A549 (cell line): ENCODE measurements around the gene MPHOSPH8. TPM values are rescaled to one million over a fixed set of nuclear protein-coding genes. Genes with fewer than 3 reads are reported as not detected.

Experiments used
- ATAC-seq, 2 experiments: fragments of 200-7000 bp in 1 of 2; fragments of >200 bp in 1 of 2; cut with Nextera tagmentation in 1 of 2; cut with Tn5 transposase in 1 of 2; 3 replicates each; pipeline versions ENCODE4 v1.8.0 to v1.9.1; 2018 to 2020; ENCODE audit warnings: mild to moderate bottlenecking in 1 of 2, moderate library complexity in 1 of 2
- CTCF ChIA-PET: fragments of 300-600 bp; sonication (Branson Sonifier 250); formaldehyde crosslinking; extraction: SDS; loops from one replicate; lab custom pipeline; 2021; ENCODE audit warnings: antibody characterized with exemption, inconsistent platforms; lab: Yijun Ruan, JAX
- POLR2A ChIA-PET: fragments of 350-600 bp; formaldehyde crosslinking; extraction: SDS; loops from one replicate; lab custom pipeline; 2021; ENCODE audit warnings: antibody characterized with exemption, inconsistent platforms; lab: Yijun Ruan, JAX
- DNase-seq, 2 experiments: peaks; one replicate each; pipeline versions ENCODE4 v3.0.0 to v3.0.0-alpha.2; 2011 to 2016; ENCODE audit warnings: low read depth in 1 of 2, low spot score in 1 of 2
- FAIRE-seq: peaks from 2 replicates; lab custom pipeline; 2011; peaks lifted over from hg19 to GRCh38; lab: Jason Lieb, UNC
- H3K27ac ChIP-seq, 2 experiments: fragments of >200 bp; sonication (Bioruptor Twin); formaldehyde crosslinking; 3 replicates each; pipeline ENCODE4 v1.5.1; 2016 to 2017
- H3K4me1 ChIP-seq: fragments of >200 bp; sonication (Bioruptor Twin); formaldehyde crosslinking; 3 replicates; pipeline ENCODE4 v1.6.1; 2016
- H3K4me2 ChIP-seq: fragments of >200 bp; sonication (Bioruptor Twin); formaldehyde crosslinking; 3 replicates; pipeline ENCODE4 v1.6.1; 2016
- H3K4me3 ChIP-seq: fragments of >200 bp; sonication (Bioruptor Twin); formaldehyde crosslinking; 3 replicates; pipeline ENCODE4 v1.5.1; 2016
- H3K9me3 ChIP-seq: fragments of >200 bp; sonication (Bioruptor Twin); formaldehyde crosslinking; 3 replicates; pipeline ENCODE4 v1.6.1; 2016
- BCL3 ChIP-seq: fragments of >200 bp; sonication (Bioruptor Twin); formaldehyde crosslinking; IDR thresholded peaks from 3 replicates; pipeline ENCODE4 v1.6.1; 2016
- CBX8 ChIP-seq: fragments of 200-600 bp; sonication (generic); IDR thresholded peaks from 2 replicates; pipeline ENCODE4 v1.6.1; 2016
- HEYL ChIP-seq: fragments of 250-450 bp; sonication (Bioruptor Pico); IDR thresholded peaks from 2 replicates; pipeline ENCODE4 v1.8.0; 2021; ENCODE audit warnings: mild to moderate bottlenecking, moderate library complexity
- HMGXB4 ChIP-seq: fragments of 250-450 bp; sonication (Bioruptor Pico); IDR thresholded peaks from 2 replicates; pipeline ENCODE4 v1.5.0; 2021; ENCODE audit warnings: mild to moderate bottlenecking, moderate library complexity, borderline replicate concordance
- JUN ChIP-seq, 2 experiments: fragments of >200 bp; sonication (Bioruptor Twin); formaldehyde crosslinking; IDR thresholded peaks; 2 replicates in 1 of 2; 3 replicates in 1 of 2; pipeline ENCODE4 v1.6.1; 2016 to 2017
- PBX3 ChIP-seq: IDR thresholded peaks from 2 replicates; pipeline ENCODE4 v1.6.1; 2012
- POLR2A ChIP-seq: IDR thresholded peaks from 2 replicates; pipeline ENCODE4 v1.6.1; 2012; ENCODE audit warnings: mild to moderate bottlenecking, low read length
- RCOR1 ChIP-seq: fragments of 150-350 bp; IDR thresholded peaks from 2 replicates; pipeline ENCODE4 v1.6.1; 2014; ENCODE audit warnings: antibody characterized with exemption, low read length, low read depth
- SREBF2 ChIP-seq: fragments of 450-650 bp; IDR thresholded peaks from 2 replicates; pipeline ENCODE4 v1.6.1; 2014; ENCODE audit warnings: mild to moderate bottlenecking, moderate library complexity
- ZSCAN20 ChIP-seq: fragments of 250-450 bp; sonication (Bioruptor Pico); IDR thresholded peaks from 2 replicates; pipeline ENCODE4 v1.8.0; 2022; ENCODE audit warnings: mild to moderate bottlenecking, moderate library complexity
- WGBS: methylation state at CpG from one replicate; pipeline ENCODE4 v1.1.6; 2017; ENCODE audit errors: missing lambda C conversion rate; 5-methylcytosine and 5-hydroxymethylcytosine counted together
- polyA minus RNA-seq: library from RNA; depleted of rRNA, polyadenylated mRNA; stranded (reverse); fragments of >200 nt; gene quantifications from 2 replicates; pipeline ENCODE4 v1.2.3, GENCODE V29; 2011; rRNA and poly(A)+ RNA removed
- polyA plus RNA-seq, 4 experiments: library from polyadenylated mRNA; depleted of rRNA in 3 of 4; stranded (reverse); fragments of >200 nt; fragmentation: RNase III in 1 of 4; extraction: RNeasy Plus Mini Kit Qiagen cat#74134 plus additional on column Dnase treatment in 1 of 4; gene quantifications; 2 replicates in 3 of 4; 3 replicates in 1 of 4; pipeline ENCODE4 v1.2.3, GENCODE V29; 2011 to 2017
- TF ChIP-seq, protein P1 (sequence below): IDR thresholded peaks from 2 replicates; pipeline ENCODE4 v1.6.1; 2012
- TF ChIP-seq, protein P2 (sequence below): fragments of 250-450 bp; sonication (Bioruptor Pico); IDR thresholded peaks from 2 replicates; pipeline ENCODE4 v1.5.0; 2020; ENCODE audit warnings: low read depth, mild to moderate bottlenecking, moderate library complexity

Gene MPHOSPH8, protein sequence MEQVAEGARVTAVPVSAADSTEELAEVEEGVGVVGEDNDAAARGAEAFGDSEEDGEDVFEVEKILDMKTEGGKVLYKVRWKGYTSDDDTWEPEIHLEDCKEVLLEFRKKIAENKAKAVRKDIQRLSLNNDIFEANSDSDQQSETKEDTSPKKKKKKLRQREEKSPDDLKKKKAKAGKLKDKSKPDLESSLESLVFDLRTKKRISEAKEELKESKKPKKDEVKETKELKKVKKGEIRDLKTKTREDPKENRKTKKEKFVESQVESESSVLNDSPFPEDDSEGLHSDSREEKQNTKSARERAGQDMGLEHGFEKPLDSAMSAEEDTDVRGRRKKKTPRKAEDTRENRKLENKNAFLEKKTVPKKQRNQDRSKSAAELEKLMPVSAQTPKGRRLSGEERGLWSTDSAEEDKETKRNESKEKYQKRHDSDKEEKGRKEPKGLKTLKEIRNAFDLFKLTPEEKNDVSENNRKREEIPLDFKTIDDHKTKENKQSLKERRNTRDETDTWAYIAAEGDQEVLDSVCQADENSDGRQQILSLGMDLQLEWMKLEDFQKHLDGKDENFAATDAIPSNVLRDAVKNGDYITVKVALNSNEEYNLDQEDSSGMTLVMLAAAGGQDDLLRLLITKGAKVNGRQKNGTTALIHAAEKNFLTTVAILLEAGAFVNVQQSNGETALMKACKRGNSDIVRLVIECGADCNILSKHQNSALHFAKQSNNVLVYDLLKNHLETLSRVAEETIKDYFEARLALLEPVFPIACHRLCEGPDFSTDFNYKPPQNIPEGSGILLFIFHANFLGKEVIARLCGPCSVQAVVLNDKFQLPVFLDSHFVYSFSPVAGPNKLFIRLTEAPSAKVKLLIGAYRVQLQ
- polyA plus RNA-seq (2011; rRNA removed), result 16.2 TPM in 2 replicates
- 4.9 and 5.0 TPM in 2 replicates for polyA plus RNA-seq (2012; cell fraction: cytosol; rRNA removed)
- polyA plus RNA-seq (2012; cell fraction: nucleus; rRNA removed), result 3.7 and 5.7 TPM in 2 replicates
- polyA plus RNA-seq (2017; fragmentation: RNase III; extraction: RNeasy Plus Mini Kit Qiagen cat#74134 plus additional on column Dnase treatment), result 15.0 to 15.5 TPM (median 15.2 TPM) in 3 replicates
- 3.0 and 3.3 TPM in 2 replicates for polyA minus RNA-seq

- Histone ChIP-seq H3K4me1 (peaks cover 10% of the 10 kb centered on the region; the same call in 1 of the 3 replicates), H3K4me2 (peak within 1 kb of the TSS; percentile 87), H3K9me3 (no peaks in the 10 kb centered on the region), H3K4me3 (peak within 1 kb of the TSS; percentile 93), H3K27ac (peak within 1 kb of the TSS; percentile 81 to 94)
- WGBS, result 0% methylated on average over 23 of the region's 58 CpGs
- no peak for FAIRE-seq
- peak; percentile 98 to 99 for ATAC-seq
- DNase-seq, result peak; percentile 80 to 95
- ChIA-PET CTCF (no interaction called here), POLR2A (interaction anchor here (0.6 to 1.7 kb wide), 4 partner anchors 31 to 786 kb away, joined by 3 to 7 read pairs (median 6); partner anchors contain the start of genes PSPC1 and ZMYM5)
- TF ChIP-seq BCL3 (no peak), PBX3 (peak; percentile 93), JUN (IDR thresholded peaks at IDR 0.05) (peak in 1 of 2 experiments; percentile 51; a peak in 2 of 5 replicates), HEYL (no peak), POLR2A (peak; percentile 25)
- TF ChIP-seq, protein P1, sequence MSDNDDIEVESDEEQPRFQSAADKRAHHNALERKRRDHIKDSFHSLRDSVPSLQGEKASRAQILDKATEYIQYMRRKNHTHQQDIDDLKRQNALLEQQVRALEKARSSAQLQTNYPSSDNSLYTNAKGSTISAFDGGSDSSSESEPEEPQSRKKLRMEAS, result peak; percentile 15; the same call in 1 of the 2 replicates
These were observed at the start of gene MPHOSPH8 for GRCh38 chr13:19633479-19634255. TSS of gene MPHOSPH8 (plus strand) at chr13:19633659. CDS start at chr13:19633749, 90 bp downstream.

- no peak for TF ChIP-seq JUN (IDR thresholded peaks at IDR 0.05)
- no peak for TF ChIP-seq SREBF2
- TF ChIP-seq, protein P2, sequence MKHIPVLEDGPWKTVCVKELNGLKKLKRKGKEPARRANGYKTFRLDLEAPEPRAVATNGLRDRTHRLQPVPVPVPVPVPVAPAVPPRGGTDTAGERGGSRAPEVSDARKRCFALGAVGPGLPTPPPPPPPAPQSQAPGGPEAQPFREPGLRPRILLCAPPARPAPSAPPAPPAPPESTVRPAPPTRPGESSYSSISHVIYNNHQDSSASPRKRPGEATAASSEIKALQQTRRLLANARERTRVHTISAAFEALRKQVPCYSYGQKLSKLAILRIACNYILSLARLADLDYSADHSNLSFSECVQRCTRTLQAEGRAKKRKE (CRISPR knock-in tag), result no peak
- TF ChIP-seq HMGXB4 (CRISPR knock-in tag), result no peak
- no peak for TF ChIP-seq PBX3
- TF ChIP-seq CBX8, result no peak
- no peak for TF ChIP-seq RCOR1
- TF ChIP-seq ZSCAN20, result no peak
- CTCF ChIA-PET, result interaction anchor here (0.7 to 3.4 kb wide), 15 partner anchors 8 to 623 kb away, joined by 3 to 22 read pairs (median 5); no protein-coding TSS in a partner anchor
- H3K4me3 ChIP-seq, result no peak overlapping the region
- no peaks in the 10 kb centered on the region for H3K4me1 ChIP-seq
- H3K9me3 ChIP-seq, result no peaks in the 10 kb centered on the region
- POLR2A ChIA-PET, result no interaction called here
- FAIRE-seq (no peak), ATAC-seq (peak; percentile 80 to 92), DNase-seq (no peak)
- H3K27ac ChIP-seq, result no peak overlapping the region
- H3K4me2 ChIP-seq, result peak overlapping the region; percentile 59; the same call in 2 of the 3 replicates
- 72% methylated on average over 11 of the region's 17 CpGs for WGBS
These were observed 46.4 kb upstream of the MPHOSPH8 start for GRCh38 chr13:19586904-19587634.
